Kidney (tissue), 19 donors: ENCODE results near the gene USP17L18. TPM values are rescaled to one million over a fixed set of nuclear protein-coding genes. Genes with fewer than 3 reads are reported as not detected.
"Not testable (repeated sequence)": the region's sequence is repeated elsewhere in the genome, so short reads cannot be mapped to it uniquely, and the experiment has no call there.

Experiments used
- DNase-seq, 5 donors: peaks; one replicate each; pipeline ENCODE4 v3.0.0-alpha.2; 2013 to 2020
- FAIRE-seq: peaks from 2 replicates; lab custom pipeline; 2012; peaks lifted over from hg19 to GRCh38; lab: Jason Lieb, UNC
- H3K27ac ChIP-seq, 2 donors: one replicate each; pipeline ENCODE4 v1.7.0; 2013; ENCODE audit warnings: low read depth in 2 of 2, low read length in 2 of 2, inconsistent platforms in 1 of 2
- H3K27me3 ChIP-seq: one replicate; pipeline ENCODE4 v1.7.1; 2013; ENCODE audit warnings: low read length, inconsistent platforms; ENCODE audit not compliant: control insufficient read depth, insufficient read depth
- H3K36me3 ChIP-seq, 3 donors: one replicate each; pipeline versions ENCODE4 v1.7.0 to v1.7.1; 2013; ENCODE audit warnings: low read length in 3 of 3, control low read depth in 1 of 3, inconsistent platforms in 1 of 3; ENCODE audit not compliant: insufficient read depth in 3 of 3, control insufficient read depth in 2 of 3
- H3K4me1 ChIP-seq, 3 donors: one replicate each; pipeline versions ENCODE4 v1.7.0 to v1.7.1; 2013; ENCODE audit warnings: low read length in 3 of 3, inconsistent platforms in 1 of 3, low read depth in 1 of 3; ENCODE audit not compliant: control insufficient read depth in 2 of 3, insufficient read depth in 2 of 3
- H3K4me3 ChIP-seq, 3 donors: one replicate each; pipeline versions ENCODE4 v1.7.0 to v1.8.1; 2013; ENCODE audit warnings: low read length in 3 of 3, control low read depth in 1 of 3, inconsistent platforms in 1 of 3
- H3K9ac ChIP-seq, 3 donors: one replicate each; pipeline versions ENCODE4 v1.7.0 to v1.7.1; 2013; ENCODE audit warnings: low read length in 3 of 3, control low read depth in 1 of 3, inconsistent platforms in 1 of 3
- H3K9me3 ChIP-seq, 3 donors: one replicate each; pipeline versions ENCODE4 v1.7.0 to v1.7.1; 2013; ENCODE audit warnings: low read length in 3 of 3, control low read depth in 1 of 3, inconsistent platforms in 1 of 3; ENCODE audit not compliant: control insufficient read depth in 2 of 3, insufficient read depth in 1 of 3
- intact Hi-C: fragments of 100-400 bp; cut with DNase I; formaldehyde crosslinking; loops from one replicate; pipeline ENCODE4 v1.11.1; 2022
- long read RNA-seq, 10 donors: library from polyadenylated mRNA in 1 of 10; unstranded in 1 of 10; transcript quantifications; one replicate each; pipeline ENCODE4 v2.0.0 and lab custom pipeline, GENCODE V29; 2021 to 2026
- polyA plus RNA-seq: library from polyadenylated mRNA; stranded (reverse); fragments of 350-450 nt; fragmentation: Illumina TruSeq; extraction: RNeasy Lipid Tissue Mini Kit (QIAGEN cat#74804); gene quantifications from one replicate; pipeline ENCODE4 v1.2.3, GENCODE V29; 2014; ENCODE audit warnings: low read depth, low replicate concordance; ENCODE audit not compliant: insufficient read depth
- total RNA-seq: library from RNA; stranded (reverse); fragmentation: NEBNext Ultra II Directional; extraction: Animal tissue kit (Norgen Biotek cat#: 25700); gene quantifications from one replicate; pipeline ENCODE4 v1.2.1, GENCODE V29; 2021
- donor health status: control.
- donor health status: control.
- donor health status: DM: yes; HTN: yes; CAD: no.
- donor health status: Normal renal cell carcinoma (clear cell type).

The USP17L18 gene, protein sequence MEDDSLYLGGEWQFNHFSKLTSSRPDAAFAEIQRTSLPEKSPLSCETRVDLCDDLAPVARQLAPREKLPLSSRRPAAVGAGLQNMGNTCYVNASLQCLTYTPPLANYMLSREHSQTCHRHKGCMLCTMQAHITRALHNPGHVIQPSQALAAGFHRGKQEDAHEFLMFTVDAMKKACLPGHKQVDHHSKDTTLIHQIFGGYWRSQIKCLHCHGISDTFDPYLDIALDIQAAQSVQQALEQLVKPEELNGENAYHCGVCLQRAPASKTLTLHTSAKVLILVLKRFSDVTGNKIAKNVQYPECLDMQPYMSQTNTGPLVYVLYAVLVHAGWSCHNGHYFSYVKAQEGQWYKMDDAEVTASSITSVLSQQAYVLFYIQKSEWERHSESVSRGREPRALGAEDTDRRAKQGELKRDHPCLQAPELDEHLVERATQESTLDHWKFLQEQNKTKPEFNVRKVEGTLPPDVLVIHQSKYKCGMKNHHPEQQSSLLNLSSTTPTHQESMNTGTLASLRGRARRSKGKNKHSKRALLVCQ
- total RNA-seq (not detected), polyA plus RNA-seq (not detected)
- long read RNA-seq, donor 1, result 0 reads
- long read RNA-seq, donor 2, result 0 reads
- long read RNA-seq, donor 3, result 0 reads
- long read RNA-seq, donor 4, result 0 reads
- long read RNA-seq, donor 5, result 0 reads
- long read RNA-seq, donor 6, result 0 reads
- long read RNA-seq, donor 7, result 0 reads
- long read RNA-seq, donor 8, result 0 reads
- long read RNA-seq, donor 9, result 0 reads
- long read RNA-seq, donor 10, result 0 reads

DNA sequence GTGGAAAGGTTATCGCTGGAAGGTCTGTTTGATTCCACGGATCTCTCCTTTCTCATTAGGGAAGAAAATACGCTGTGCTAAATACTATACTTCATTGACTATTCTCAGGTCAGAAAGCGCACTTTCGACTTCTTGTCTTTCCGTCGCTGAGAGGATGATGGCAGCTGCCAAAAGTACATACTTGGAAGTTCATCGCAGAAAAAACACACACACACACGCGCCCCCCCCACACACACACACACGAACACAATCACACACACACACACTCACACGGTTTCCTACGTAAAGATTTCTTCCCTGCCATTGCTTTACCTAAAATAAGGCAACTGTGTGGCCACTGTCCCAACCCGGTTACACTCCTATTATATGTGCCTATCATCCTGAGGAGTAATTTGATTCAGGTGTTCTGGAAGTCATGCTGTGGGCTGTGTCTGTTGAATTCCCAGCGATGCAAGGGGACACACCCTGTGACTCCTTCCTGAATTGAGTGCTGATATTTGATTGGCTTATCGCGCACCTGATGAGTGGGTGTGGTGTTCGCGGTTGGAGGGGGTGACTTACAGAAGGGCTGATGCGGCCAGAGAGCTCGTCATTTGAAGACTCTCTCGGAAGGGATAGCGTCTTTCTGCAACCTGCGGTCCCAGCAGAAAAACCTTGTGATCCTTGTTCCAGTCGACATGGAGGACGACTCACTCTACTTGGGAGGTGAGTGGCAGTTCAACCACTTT lies at the start of gene USP17L18:
USP17L18 (plus strand) TSS at position 678 of the 728 bp plus-strand sequence; CDS start at position 678, 0 bp downstream.
- H3K9ac ChIP-seq, H3K9me3 ChIP-seq, H3K36me3 ChIP-seq, H3K27ac ChIP-seq, intact Hi-C loops, FAIRE-seq, H3K4me3 ChIP-seq, H3K4me1 ChIP-seq, H3K27me3 ChIP-seq: not testable (repeated sequence)
- peak in 3 of 5 donors; percentile 5 to 38 (median 15) for DNase-seq

- H3K27me3 ChIP-seq, intact Hi-C loops, H3K4me3 ChIP-seq, H3K36me3 ChIP-seq, H3K9me3 ChIP-seq, H3K9ac ChIP-seq, H3K4me1 ChIP-seq, FAIRE-seq, H3K27ac ChIP-seq, DNase-seq: not testable (repeated sequence)
These were observed 38.1 kb upstream of the USP17L18 start, which contains the start of gene USP17L10 for GRCh38 chr4:9210357-9210756. TSS of gene USP17L10 (plus strand) at chr4:9210657. CDS start at chr4:9210657, 0 bp downstream.

- intact Hi-C loops, FAIRE-seq: not testable (repeated sequence)
- peak in 1 of 5 donors; percentile 18 for DNase-seq
These were observed 33.7 kb upstream of the USP17L18 start for GRCh38 chr4:9214701-9215100.

GRCh38 chr4:9215105-9215504 lies 33.3 kb upstream of the USP17L18 start, which contains the start of gene USP17L11:
TSS of gene USP17L11 (plus strand) at chr4:9215405. CDS start at chr4:9215405, 0 bp downstream.
- H3K36me3 ChIP-seq, H3K4me3 ChIP-seq, FAIRE-seq, DNase-seq, H3K27ac ChIP-seq, H3K9ac ChIP-seq, H3K9me3 ChIP-seq, H3K4me1 ChIP-seq, intact Hi-C loops, H3K27me3 ChIP-seq: not testable (repeated sequence)

More at GRCh38 chr4:9214701-9215100, 33.7 kb upstream of the USP17L18 start:
- H3K27ac ChIP-seq, H3K9me3 ChIP-seq, H3K4me1 ChIP-seq, H3K9ac ChIP-seq, H3K36me3 ChIP-seq, H3K4me3 ChIP-seq, H3K27me3 ChIP-seq: not testable (repeated sequence)

GRCh38 chr4:9219852-9220251 lies 28.6 kb upstream of the USP17L18 start, which contains the start of gene USP17L12:
TSS of gene USP17L12 (plus strand) at chr4:9220152. CDS start at chr4:9220152, 0 bp downstream.
- H3K4me3 ChIP-seq, H3K4me1 ChIP-seq, intact Hi-C loops, FAIRE-seq, H3K9me3 ChIP-seq, H3K27ac ChIP-seq, H3K36me3 ChIP-seq, H3K27me3 ChIP-seq, DNase-seq, H3K9ac ChIP-seq: not testable (repeated sequence)

DNA sequence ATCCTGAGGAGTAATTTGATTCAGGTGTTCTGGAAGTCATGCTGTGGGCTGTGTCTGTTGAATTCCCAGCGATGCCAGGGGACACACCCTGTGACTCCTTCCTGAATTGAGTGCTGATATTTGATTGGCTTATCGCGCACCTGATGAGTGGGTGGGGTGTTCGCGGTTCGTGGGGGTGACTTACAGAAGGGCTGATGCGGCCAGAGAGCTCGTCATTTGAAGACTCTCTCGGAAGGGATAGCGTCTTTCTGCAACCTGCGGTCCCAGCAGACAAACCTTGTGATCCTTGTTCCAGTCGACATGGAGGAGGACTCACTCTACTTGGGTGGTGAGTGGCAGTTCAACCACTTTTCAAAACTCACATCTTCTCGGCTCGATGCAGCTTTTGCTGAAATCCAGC lies 23.8 kb upstream of the USP17L18 start, which contains the start of gene USP17L13:
USP17L13 (plus strand) TSS at position 301 of the 400 bp plus-strand sequence; CDS start at position 301, 0 bp downstream.
- H3K9me3 ChIP-seq, H3K36me3 ChIP-seq, H3K9ac ChIP-seq, intact Hi-C loops, H3K4me3 ChIP-seq, DNase-seq, FAIRE-seq, H3K27me3 ChIP-seq, H3K4me1 ChIP-seq, H3K27ac ChIP-seq: not testable (repeated sequence)

DNA sequence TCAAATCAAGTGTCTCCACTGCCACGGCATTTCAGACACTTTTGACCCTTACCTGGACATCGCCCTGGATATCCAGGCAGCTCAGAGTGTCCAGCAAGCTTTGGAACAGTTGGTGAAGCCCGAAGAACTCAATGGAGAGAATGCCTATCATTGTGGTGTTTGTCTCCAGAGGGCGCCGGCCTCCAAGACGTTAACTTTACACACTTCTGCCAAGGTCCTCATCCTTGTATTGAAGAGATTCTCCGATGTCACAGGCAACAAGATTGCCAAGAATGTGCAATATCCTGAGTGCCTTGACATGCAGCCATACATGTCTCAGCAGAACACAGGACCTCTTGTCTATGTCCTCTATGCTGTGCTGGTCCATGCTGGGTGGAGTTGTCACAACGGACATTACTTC lies 18.2 kb upstream of the USP17L18 start:
- H3K27ac ChIP-seq, H3K27me3 ChIP-seq, intact Hi-C loops, H3K9me3 ChIP-seq, H3K36me3 ChIP-seq, FAIRE-seq, DNase-seq, H3K4me3 ChIP-seq, H3K9ac ChIP-seq, H3K4me1 ChIP-seq: not testable (repeated sequence)
